Thyroid gland (tissue), 4 donors: ENCODE measurements around the gene RRP1B.

Experiments used
- POLR2A ChIP-seq, 2 donors: fragments of 450-650 bp; IDR thresholded peaks; one replicate each; pipeline ENCODE4 v1.6.1; 2017; ENCODE audit warnings: antibody characterized with exemption in 2 of 2, mild to moderate bottlenecking in 2 of 2, moderate library complexity in 1 of 2
- TF ChIP-seq, protein P1 (sequence below), 6 experiments: fragments of 200-600 bp in 3 of 6; fragments of 450-650 bp in 3 of 6; sonication (generic) in 3 of 6; IDR thresholded peaks; one replicate each; pipeline ENCODE4 v1.5.1; 2016 to 2019; ENCODE audit warnings: antibody characterized with exemption in 6 of 6, mild to moderate bottlenecking in 2 of 6, inconsistent platforms in 1 of 6, moderate library complexity in 1 of 6

DNA sequence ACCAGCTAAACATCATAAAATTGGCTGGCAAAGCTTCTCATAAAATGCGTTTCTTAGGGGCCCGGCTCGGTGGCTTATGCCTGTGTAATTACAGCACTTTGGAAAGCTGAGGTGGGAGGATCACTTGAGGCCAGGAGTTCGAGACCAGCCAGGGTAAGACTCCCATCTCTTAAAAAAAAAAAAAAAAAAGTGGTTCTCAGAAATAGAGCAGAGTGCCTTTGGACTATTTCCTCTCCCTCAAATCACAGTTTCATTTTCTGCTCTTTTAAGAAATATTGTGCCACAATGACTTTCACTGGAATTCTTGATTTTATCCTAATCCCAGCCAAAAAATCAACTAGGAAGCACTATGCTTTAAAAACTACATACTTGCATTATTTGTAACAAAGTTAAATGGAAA lies 13.4 kb upstream of the RRP1B start:
- no peak for TF ChIP-seq POLR2A (IDR thresholded peaks at IDR 0.05)
- TF ChIP-seq, protein P1, sequence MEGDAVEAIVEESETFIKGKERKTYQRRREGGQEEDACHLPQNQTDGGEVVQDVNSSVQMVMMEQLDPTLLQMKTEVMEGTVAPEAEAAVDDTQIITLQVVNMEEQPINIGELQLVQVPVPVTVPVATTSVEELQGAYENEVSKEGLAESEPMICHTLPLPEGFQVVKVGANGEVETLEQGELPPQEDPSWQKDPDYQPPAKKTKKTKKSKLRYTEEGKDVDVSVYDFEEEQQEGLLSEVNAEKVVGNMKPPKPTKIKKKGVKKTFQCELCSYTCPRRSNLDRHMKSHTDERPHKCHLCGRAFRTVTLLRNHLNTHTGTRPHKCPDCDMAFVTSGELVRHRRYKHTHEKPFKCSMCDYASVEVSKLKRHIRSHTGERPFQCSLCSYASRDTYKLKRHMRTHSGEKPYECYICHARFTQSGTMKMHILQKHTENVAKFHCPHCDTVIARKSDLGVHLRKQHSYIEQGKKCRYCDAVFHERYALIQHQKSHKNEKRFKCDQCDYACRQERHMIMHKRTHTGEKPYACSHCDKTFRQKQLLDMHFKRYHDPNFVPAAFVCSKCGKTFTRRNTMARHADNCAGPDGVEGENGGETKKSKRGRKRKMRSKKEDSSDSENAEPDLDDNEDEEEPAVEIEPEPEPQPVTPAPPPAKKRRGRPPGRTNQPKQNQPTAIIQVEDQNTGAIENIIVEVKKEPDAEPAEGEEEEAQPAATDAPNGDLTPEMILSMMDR (IDR thresholded peaks at IDR 0.05): no peak
